ENCODE data around the gene NELFB.
A peak's percentile ranks its signal among the peaks of the same experiment; 100 is the strongest.

Gene NELFB

GRCh38 chr9:137223078-137223970 lies 31.8 kb upstream of the NELFB start:
- DNase-seq (ENCODE audit: low read depth in 1 of 2, low spot score in 1 of 2) = peak; percentile 96 to 98

DNA sequence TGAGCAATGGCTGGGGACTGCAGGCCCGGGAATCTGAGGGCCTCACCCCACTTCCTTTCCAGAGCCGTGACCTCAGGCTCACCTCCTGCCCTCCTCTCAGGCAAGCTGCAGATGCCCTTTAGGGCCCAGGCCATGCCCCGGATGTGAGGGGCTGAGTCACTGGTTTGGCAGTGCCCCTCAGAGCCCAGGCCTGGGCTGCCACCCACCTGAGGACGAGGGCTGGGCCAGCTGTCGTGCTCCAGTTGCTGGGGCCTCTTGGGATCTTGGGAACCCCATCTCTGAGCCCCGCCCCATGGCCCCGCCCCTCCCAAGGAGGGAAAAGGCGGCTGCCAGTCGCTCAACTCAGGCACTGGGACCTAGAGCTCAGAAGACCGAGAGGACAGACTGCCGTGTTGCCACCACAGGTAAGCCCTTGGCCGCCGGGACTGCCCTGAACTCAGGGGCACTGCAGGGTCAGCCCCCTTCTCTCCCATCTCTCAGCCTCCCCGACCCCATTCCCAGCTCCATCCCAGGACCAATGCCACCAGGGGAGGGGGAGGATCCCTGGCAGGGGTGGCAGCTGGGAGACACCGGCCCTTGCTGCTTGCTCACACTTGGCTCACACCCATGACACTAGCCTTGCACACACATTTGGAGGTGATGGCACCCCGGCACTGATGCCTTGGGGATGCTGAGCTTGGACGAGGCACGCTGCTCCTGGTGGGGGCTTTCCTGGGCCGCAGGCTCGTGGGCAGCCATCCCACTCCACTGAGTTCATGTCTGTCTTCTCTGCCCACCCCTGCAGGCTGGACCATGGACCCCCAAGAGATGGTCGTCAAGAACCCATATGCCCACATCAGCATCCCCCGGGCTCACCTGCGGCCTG lies 30.1 kb upstream of the NELFB start, which contains the start of gene CYSRT1:
Gene CYSRT1 (plus strand): TSS at position 345 of the 865 bp plus-strand sequence. CDS start 448 bp downstream, at position 793.
- DNase-seq (ENCODE audit: low read depth in 1 of 2, low spot score in 1 of 2) = no peak

- DNase-seq (ENCODE audit: low read depth in 1 of 2, low spot score in 1 of 2) = no peak
Observed at GRCh38 chr9:137225699-137226331, 29.3 kb upstream of the NELFB start.

DNA sequence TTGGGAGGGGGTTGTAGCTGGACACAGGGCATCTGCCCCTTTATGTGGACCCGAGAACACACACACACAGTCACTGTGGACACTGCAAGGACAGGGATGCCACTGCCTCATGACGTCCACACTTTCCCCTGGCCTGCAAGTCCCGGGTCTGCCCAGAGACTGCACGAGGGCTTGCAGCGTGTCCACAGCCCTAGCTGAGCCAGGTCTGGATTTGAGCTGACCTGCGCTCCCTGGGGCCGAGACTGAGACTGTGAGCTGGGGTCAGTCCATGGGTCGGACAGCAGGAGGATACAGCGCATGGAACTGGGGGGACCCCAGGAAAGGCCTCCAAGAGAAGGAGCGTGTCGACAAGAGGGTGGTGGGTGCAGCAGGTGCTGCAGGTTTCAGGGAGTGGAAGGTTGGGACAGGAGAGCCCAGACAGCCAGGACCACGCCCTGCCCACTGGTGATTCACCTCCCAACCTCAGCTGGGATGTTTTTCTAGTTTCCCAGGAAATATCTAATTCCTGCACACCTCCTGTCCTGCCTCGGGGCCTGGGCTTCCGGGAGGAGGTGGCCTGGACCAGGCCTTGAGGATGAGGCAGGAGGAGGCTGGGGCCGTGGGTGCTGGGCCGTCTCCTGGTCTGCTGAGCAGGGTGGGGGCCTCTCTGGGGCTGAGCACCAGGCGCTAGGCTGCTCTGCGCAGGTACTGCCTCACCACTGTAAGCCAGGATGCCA lies 28.6 kb upstream of the NELFB start:
- no peak for DNase-seq (ENCODE audit: low read depth in 1 of 2, low spot score in 1 of 2)

GRCh38 chr9:137227054-137227852 lies 27.9 kb upstream of the NELFB start, which contains the start of gene RNF224:
Gene RNF224, plus strand, starts transcription at chr9:137227502. Its CDS starts 834 bp downstream, at chr9:137228336.
- DNase-seq (ENCODE audit: low read depth in 1 of 2, low spot score in 1 of 2) = peak; percentile 70 to 72

GRCh38 chr9:137227853-137228505 lies 27.1 kb upstream of the NELFB start:
- DNase-seq (ENCODE audit: low read depth in 1 of 2, low spot score in 1 of 2) = no peak

- no peak for DNase-seq (ENCODE audit: low read depth in 1 of 2, low spot score in 1 of 2)
Observed at GRCh38 chr9:137228506-137228967, 26.6 kb upstream of the NELFB start.

DNA sequence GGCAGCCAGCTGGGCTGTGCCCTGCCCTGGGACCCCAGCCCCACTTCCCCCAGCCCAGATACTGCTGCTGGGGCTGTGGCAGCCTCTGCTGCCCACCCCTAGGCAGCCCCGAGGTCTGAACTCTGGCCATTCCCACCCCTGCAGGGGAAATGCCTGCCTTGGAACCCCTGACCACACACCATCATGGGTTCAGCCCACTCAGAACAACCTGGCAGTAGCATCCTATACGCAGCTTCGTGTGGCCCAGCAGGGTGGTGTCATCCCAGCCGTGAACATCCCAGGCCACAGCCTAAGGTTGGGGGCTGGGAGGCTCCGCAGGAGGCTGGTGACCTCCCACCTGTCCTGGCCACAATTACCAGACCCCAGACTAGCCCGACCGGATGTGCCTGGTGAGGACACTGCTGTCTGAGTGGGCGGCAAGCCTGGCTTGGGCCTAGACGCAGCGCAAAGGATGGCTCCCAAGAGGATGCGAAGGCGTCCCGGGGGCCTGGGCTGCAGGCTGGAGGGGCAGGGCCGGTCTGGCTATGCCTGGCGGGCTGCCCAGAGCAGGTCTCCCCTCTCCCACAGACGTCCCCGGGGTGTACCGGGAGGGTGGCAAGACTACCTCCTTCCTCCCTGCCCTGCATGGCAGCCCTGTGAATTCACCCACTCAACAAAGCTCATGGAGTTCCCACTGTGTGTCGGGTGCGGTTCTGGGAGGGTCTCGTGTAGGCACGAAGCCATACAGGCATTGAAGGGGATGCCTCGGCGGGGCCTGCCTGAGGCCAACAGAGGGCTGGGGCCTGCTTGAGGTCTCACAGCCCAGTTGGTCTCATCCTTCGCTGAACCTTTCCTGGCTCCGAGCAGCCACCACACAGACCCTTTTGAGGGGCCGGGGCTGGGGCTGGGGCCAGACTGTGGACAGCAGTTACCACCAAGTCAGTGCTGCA lies 25.9 kb upstream of the NELFB start:
- DNase-seq (ENCODE audit: low read depth in 1 of 2, low spot score in 1 of 2) = no peak

DNA sequence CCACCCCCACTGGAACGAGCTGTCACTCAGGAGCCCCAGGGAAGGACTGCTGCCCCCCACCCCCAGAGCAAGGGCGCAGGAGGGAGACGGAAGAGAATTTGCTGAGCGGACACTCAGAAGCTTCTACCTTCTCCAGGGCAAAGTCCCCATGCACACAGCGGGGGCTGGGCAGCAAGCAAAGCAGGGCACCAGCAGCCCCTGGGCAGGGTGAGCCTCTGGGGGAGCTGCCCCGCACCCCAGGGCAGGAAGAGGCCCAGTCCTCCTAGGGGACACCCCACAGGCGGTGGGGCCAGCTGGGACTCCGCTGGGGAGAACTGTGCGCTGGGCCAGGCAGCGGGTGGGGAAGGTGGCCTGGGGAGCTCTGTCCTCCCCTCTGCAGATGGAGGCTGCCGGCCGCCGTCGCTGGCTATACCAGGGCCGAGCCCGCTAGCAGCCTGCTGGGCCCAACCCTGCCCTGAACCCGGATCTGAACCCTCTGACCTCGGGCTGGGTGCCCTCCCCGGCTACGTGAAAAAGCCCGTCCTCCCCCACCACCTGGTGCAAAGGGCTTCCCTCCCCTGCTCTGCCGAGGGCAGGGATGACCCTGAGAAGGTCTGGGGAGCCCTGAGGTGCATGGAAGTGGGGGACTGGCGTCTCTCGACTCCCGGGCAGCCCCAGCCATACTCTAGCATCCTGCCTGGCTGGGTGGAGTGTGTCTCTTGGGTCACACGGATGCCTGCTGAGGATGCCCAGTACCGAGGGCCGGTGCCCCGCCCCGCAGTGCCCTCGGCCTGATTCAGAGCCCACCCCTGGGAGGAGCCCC lies 25.0 kb upstream of the NELFB start:
- DNase-seq (ENCODE audit: low read depth in 1 of 2, low spot score in 1 of 2) = no peak

- DNase-seq (ENCODE audit: low read depth in 1 of 2, low spot score in 1 of 2) = no peak
Observed at GRCh38 chr9:137230705-137231371, 24.3 kb upstream of the NELFB start, which contains the start of gene SLC34A3. Gene SLC34A3, plus strand, starts transcription at chr9:137230901. Its CDS starts 802 bp downstream, at chr9:137231703.

- no peak for DNase-seq (ENCODE audit: low read depth in 1 of 2, low spot score in 1 of 2)
Observed at GRCh38 chr9:137231372-137232039, 23.6 kb upstream of the NELFB start.

GRCh38 chr9:137232101-137232500 lies 23.0 kb upstream of the NELFB start:
- no peak for DNase-seq (ENCODE audit: low read depth in 1 of 2, low spot score in 1 of 2)

DNA sequence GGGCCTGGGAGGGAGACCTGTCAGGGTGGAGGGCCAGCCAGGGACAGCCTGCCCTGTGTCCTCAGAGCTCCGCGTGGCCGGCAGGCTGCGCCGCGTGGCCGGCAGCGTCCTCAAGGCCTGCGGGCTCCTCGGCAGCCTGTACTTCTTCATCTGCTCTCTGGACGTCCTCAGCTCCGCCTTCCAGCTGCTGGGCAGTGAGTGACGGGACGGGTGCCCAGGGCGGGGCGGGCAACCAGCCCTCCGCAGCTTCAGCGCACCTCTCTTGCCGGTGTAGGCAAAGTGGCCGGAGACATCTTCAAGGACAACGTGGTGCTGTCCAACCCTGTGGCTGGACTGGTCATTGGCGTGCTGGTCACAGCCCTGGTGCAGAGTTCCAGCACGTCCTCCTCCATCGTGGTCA lies 22.6 kb upstream of the NELFB start:
- DNase-seq (ENCODE audit: low read depth in 1 of 2, low spot score in 1 of 2) = no peak

DNA sequence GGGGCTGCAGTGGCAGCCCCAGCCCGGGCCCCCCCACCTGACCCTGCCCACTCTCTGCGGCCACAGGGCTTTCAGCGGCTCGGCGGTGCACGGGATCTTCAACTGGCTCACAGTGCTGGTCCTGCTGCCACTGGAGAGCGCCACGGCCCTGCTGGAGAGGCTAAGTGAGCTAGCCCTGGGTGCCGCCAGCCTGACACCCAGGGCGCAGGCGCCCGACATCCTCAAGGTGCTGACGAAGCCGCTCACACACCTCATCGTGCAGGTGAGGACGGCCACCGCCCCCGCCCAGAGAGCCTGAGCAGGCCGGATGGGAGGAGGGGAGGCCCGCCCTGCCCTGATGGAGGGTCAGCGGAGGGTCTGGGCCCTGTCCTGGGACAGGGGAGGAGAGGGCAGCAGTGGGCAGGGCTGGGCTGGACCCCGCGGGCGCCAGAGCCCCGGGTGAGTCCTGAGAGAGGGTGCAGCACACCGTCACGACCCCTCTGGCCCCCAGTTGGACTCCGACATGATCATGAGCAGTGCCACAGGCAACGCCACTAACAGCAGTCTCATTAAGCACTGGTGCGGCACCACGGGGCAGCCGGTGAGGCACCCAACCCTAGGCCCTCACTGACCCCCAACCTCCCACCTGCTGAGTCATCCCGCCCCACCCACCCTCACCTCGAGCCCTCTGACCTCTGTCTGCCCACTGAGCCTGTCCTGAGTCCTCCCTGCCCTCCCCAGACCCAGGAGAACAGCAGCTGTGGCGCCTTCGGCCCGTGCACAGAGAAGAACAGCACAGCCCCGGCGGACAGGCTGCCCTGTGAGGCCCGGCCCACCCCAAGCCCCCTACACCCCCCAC lies 21.8 kb upstream of the NELFB start:
- no peak for DNase-seq (ENCODE audit: low read depth in 1 of 2, low spot score in 1 of 2)

GRCh38 chr9:137234055-137234697 lies 21.0 kb upstream of the NELFB start:
- DNase-seq (ENCODE audit: low read depth in 1 of 2, low spot score in 1 of 2) = no peak

All from stimulated activated CD4-positive, alpha-beta T cell treated with anti-CD3 and anti-CD28 coated beads, Interleukin-15, amount 100 ng/mL, for 1 hour (primary cell).